OCI-LY7 (cell line): Measurements from ENCODE around the gene ELP1.

Source experiments
- CTCF ChIP-seq: fragments of 200-600 bp; sonication (generic); conservative IDR thresholded peaks from 2 replicates; pipeline ENCODE4 v1.5.1; 2014; ENCODE audit warnings: mild to moderate bottlenecking, antibody characterized with exemption, low read length, moderate library complexity, mixed read lengths
- EZH2phosphoT487 ChIP-seq: fragments of 200-600 bp; sonication (generic); IDR thresholded peaks from 2 replicates; pipeline ENCODE4 v1.6.1; 2018; ENCODE audit warnings: low read depth, borderline replicate concordance, mild to moderate bottlenecking, mixed run types, antibody characterized with exemption, low read length, moderate library complexity, mixed read lengths

GRCh38 chr9:108950168-108950567 is 16.2 kb upstream of the ELP1 start:
- TF ChIP-seq CTCF (no peak), EZH2phosphoT487 (no peak)
